Endothelial cell of umbilical vein (primary cell): Measurements from ENCODE around the gene SLC35F3. TPM values are rescaled to one million over a fixed set of nuclear protein-coding genes. Genes with fewer than 3 reads are reported as not detected.

ENCODE experiments used
- BruUV-seq: library from RNA; stranded (reverse); fragments of 400-500 nt; replicated peaks from 2 replicates; lab custom pipeline; 2021; lab: Mats Ljungman, UMichigan
- CTCF ChIA-PET: fragments of 300-600, 350-600 bp; sonication (Branson Sonifier 250); formaldehyde crosslinking; loops from one replicate; lab custom pipeline; 2021; ENCODE audit warnings: antibody characterized with exemption, inconsistent platforms; lab: Charles Lee
- POLR2A ChIA-PET: fragments of 300-600, 350-600 bp; sonication (Branson Sonifier 250); formaldehyde crosslinking; loops from one replicate; lab custom pipeline; 2021; ENCODE audit warnings: antibody characterized with exemption, inconsistent platforms; lab: Charles Lee
- DNase-seq: peaks from one replicate; pipeline ENCODE4 v3.0.0-alpha.2; 2011; ENCODE audit warnings: low read depth, low spot score
- FAIRE-seq: peaks from 2 replicates; lab custom pipeline; 2011; peaks lifted over from hg19 to GRCh38; lab: Jason Lieb, UNC
- H2AFZ ChIP-seq: 2 replicates; pipeline ENCODE4 v1.6.0; 2012; ENCODE audit warnings: low read depth, low read length, control low read depth, inconsistent platforms
- H3K27ac ChIP-seq: 2 replicates; pipeline ENCODE4 v1.5.1; 2011; ENCODE audit warnings: low read depth, mild to moderate bottlenecking, control low read depth, low read length, moderate library complexity; ENCODE audit not compliant: insufficient read depth
- H3K27me3 ChIP-seq, 2 experiments: 2 replicates each; pipeline versions ENCODE4 v1.6.0 to v1.6.1; 2011; ENCODE audit warnings: low read length in 2 of 2, mixed read lengths in 1 of 2; ENCODE audit not compliant: control insufficient read depth in 2 of 2, insufficient read depth in 2 of 2
- H3K36me3 ChIP-seq, 2 experiments: 2 replicates in 1 of 2; 3 replicates in 1 of 2; pipeline ENCODE4 v1.5.1; 2011; ENCODE audit warnings: low read length in 2 of 2, mild to moderate bottlenecking in 1 of 2, moderate library complexity in 1 of 2; ENCODE audit not compliant: control insufficient read depth in 2 of 2, insufficient read depth in 2 of 2; ENCODE audit errors: extremely low read depth in 1 of 2
- H3K4me1 ChIP-seq: 3 replicates; pipeline ENCODE4 v1.5.1; 2011; ENCODE audit warnings: mild to moderate bottlenecking, low read length; ENCODE audit not compliant: control insufficient read depth, insufficient read depth; ENCODE audit errors: extremely low read depth
- H3K4me2 ChIP-seq: 2 replicates; pipeline ENCODE4 v1.6.1; 2011; ENCODE audit warnings: low read length, control low read depth, mixed read lengths; ENCODE audit not compliant: insufficient read depth
- H3K4me3 ChIP-seq, 3 experiments: fragments of 200-600 bp in 1 of 3; sonication (generic), shearing (Covaris generic) in 1 of 3; replicated peaks in 1 of 3; 2 replicates each; pipeline ENCODE4 v1.5.1; 2011 to 2016; ENCODE audit warnings: control low read depth in 3 of 3, low read length in 3 of 3, mild to moderate bottlenecking in 2 of 3, inconsistent platforms in 1 of 3, low read depth in 1 of 3, moderate library complexity in 1 of 3; ENCODE audit not compliant: insufficient read depth in 1 of 3
- H3K79me2 ChIP-seq: 2 replicates; pipeline ENCODE4 v1.6.0; 2012; ENCODE audit warnings: low read length, inconsistent platforms; ENCODE audit not compliant: control insufficient read depth, insufficient read depth
- H3K9ac ChIP-seq: replicated peaks from 2 replicates; pipeline ENCODE3; 2011; ENCODE audit warnings: low read length, control low read depth; ENCODE audit not compliant: insufficient read depth; ENCODE audit errors: extremely low read depth
- H3K9me1 ChIP-seq: replicated peaks from 3 replicates; pipeline ENCODE4 v1.6.0; 2011; ENCODE audit warnings: mild to moderate bottlenecking, low read length; ENCODE audit not compliant: control insufficient read depth, insufficient read depth; ENCODE audit errors: extremely low read depth
- H3K9me3 ChIP-seq: replicated peaks from 2 replicates; pipeline ENCODE4 v1.5.1; 2012; ENCODE audit warnings: low read length, inconsistent platforms; ENCODE audit not compliant: control insufficient read depth, insufficient read depth
- H4K20me1 ChIP-seq: replicated peaks from 2 replicates; pipeline ENCODE3; 2011; ENCODE audit warnings: mild to moderate bottlenecking, low read length; ENCODE audit not compliant: control insufficient read depth, insufficient read depth; ENCODE audit errors: extremely low read depth
- CTCF ChIP-seq, 2 donors: IDR thresholded peaks; 1 replicate in 1 of 2; 2 replicates in 1 of 2; pipeline ENCODE4 v1.5.1; 2011; ENCODE audit warnings: low read length in 2 of 2, mild to moderate bottlenecking in 2 of 2, moderate library complexity in 2 of 2, control low read depth in 1 of 2, inconsistent platforms in 1 of 2, low read depth in 1 of 2; ENCODE audit not compliant: insufficient read depth in 1 of 2; ENCODE audit errors: extremely low read depth in 1 of 2
- EZH2 ChIP-seq: IDR thresholded peaks from 2 replicates; pipeline ENCODE4 v1.6.1; 2012; ENCODE audit warnings: borderline replicate concordance, low read depth, mild to moderate bottlenecking, moderate library complexity, low read length, inconsistent platforms; ENCODE audit not compliant: severe bottlenecking
- FOS ChIP-seq: IDR thresholded peaks from 2 replicates; pipeline ENCODE4 v1.6.1; 2011; ENCODE audit warnings: mild to moderate bottlenecking, low read length, moderate library complexity, borderline replicate concordance; ENCODE audit not compliant: insufficient read depth
- GATA2 ChIP-seq: IDR thresholded peaks from 2 replicates; pipeline ENCODE4 v1.7.0; 2011; ENCODE audit warnings: low read depth, mild to moderate bottlenecking, moderate library complexity, mixed read lengths, low read length; ENCODE audit not compliant: insufficient read length, insufficient read depth
- JUN ChIP-seq: IDR thresholded peaks from 2 replicates; pipeline ENCODE4 v1.6.1; 2011; ENCODE audit warnings: borderline replicate concordance, low read depth; ENCODE audit not compliant: insufficient read length, insufficient read depth
- MAX ChIP-seq: IDR thresholded peaks from 2 replicates; pipeline ENCODE4 v1.6.1; 2011; ENCODE audit not compliant: insufficient read depth, insufficient read length
- MYC ChIP-seq: IDR thresholded peaks from one replicate; pipeline ENCODE4 v1.6.1; 2011; ENCODE audit warnings: mild to moderate bottlenecking, low read depth, low read length
- POLR2A ChIP-seq: IDR thresholded peaks from 2 replicates; pipeline ENCODE4 v1.6.1; 2012; ENCODE audit warnings: low read depth, mild to moderate bottlenecking, control low read depth, low read length
- POLR2AphosphoS5 ChIP-seq: IDR thresholded peaks from 2 replicates; pipeline ENCODE4 v1.6.1; 2012; ENCODE audit warnings: low read depth, mild to moderate bottlenecking, control low read depth, low read length, moderate library complexity; ENCODE audit not compliant: insufficient read depth
- dilution Hi-C: fragments of 300-500 bp; cut with MboI; formaldehyde crosslinking; loops from one replicate; pipeline ENCODE4 v1.15.0; 2019; ENCODE audit warnings: low sequenced_read_pairs; ENCODE audit not compliant: extremely low pct_ligation_motif_present
- intact Hi-C: fragments of 100-400 bp; cut with micrococcal nuclease; formaldehyde crosslinking; loops from one replicate; pipeline ENCODE4 v1.10.0; 2022
- polyA plus RNA-seq, 4 experiments: library from polyadenylated mRNA; depleted of rRNA in 3 of 4; stranded (reverse) in 3 of 4; unstranded in 1 of 4; fragments of >200 nt; gene quantifications; 2 replicates each; pipeline versions ENCODE4 v1.2.1 to v1.2.3, GENCODE V29; 2011 to 2012; ENCODE audit warnings: missing spikeins in 1 of 4
- total RNA-seq: library from RNA; stranded (reverse); gene quantifications from 2 replicates; pipeline ENCODE4 v1.2.3, GENCODE V29; 2021

Gene SLC35F3
- total and polyA plus RNA-seq, 2 donors (not counting 3 experiments of a cell fraction or from before 2014, with no cell fraction given) = not detected

- H4K20me1 ChIP-seq = no peaks in the 10 kb centered on the region
- H2AFZ ChIP-seq = no peak overlapping the region
- H3K4me2 ChIP-seq = no peak overlapping the region
- BruUV-seq = no TSS peak
- no peaks in the 10 kb centered on the region for H3K9me1 ChIP-seq
- no peak overlapping the region for H3K4me3 ChIP-seq
- no peak overlapping the region for H3K9ac ChIP-seq
- ChIA-PET POLR2A (no interaction called here), CTCF (no interaction called here)
- no peaks in the 10 kb centered on the region for H3K27me3 ChIP-seq
- no peak for TF ChIP-seq FOS
- dilution Hi-C loops (no loop called here), intact Hi-C loops (no loop called here)
- H3K36me3 ChIP-seq = no peaks in the 10 kb centered on the region
- H3K9me3 ChIP-seq = peaks cover 2% of the 10 kb centered on the region
- H3K27ac ChIP-seq = no peak overlapping the region
- no peak for FAIRE-seq
- no peak for DNase-seq
- H3K4me1 ChIP-seq = no peaks in the 10 kb centered on the region
- H3K79me2 ChIP-seq = no peaks in the 10 kb centered on the region
Observed at GRCh38 chr1:233998891-233999290, 94.4 kb downstream of the SLC35F3 start.

GRCh38 chr1:234000557-234001041, 96.1 kb downstream of the SLC35F3 start:
- Histone ChIP-seq H3K4me2 (no peak overlapping the region), H4K20me1 (no peaks in the 10 kb centered on the region), H3K9me1 (no peaks in the 10 kb centered on the region), H3K27me3 (no peaks in the 10 kb centered on the region), H3K79me2 (no peaks in the 10 kb centered on the region), H3K4me1 (no peaks in the 10 kb centered on the region), H3K27ac (no peak overlapping the region), H3K4me3 (no peak overlapping the region), H3K9ac (no peak overlapping the region), H3K36me3 (no peaks in the 10 kb centered on the region), H2AFZ (no peak overlapping the region), H3K9me3 (no peaks in the 10 kb centered on the region)
- ChIA-PET POLR2A (no interaction called here), CTCF (no interaction called here)
- intact Hi-C loops = no loop called here
- dilution Hi-C loops = no loop called here
- no TSS peak for BruUV-seq
- DNase-seq = no peak
- no peak for TF ChIP-seq CTCF (IDR thresholded peaks at IDR 0.05; ENCODE audit: extremely low read depth in 1 of 2, insufficient read depth in 1 of 2, low read depth in 1 of 2, low read length in 2 of 2)
- TF ChIP-seq GATA2 = no peak
- TF ChIP-seq MAX = no peak
- no peak for TF ChIP-seq JUN
- TF ChIP-seq MYC = no peak
- no peak for TF ChIP-seq POLR2A
- TF ChIP-seq EZH2 = no peak
- no peak for TF ChIP-seq FOS
- TF ChIP-seq POLR2AphosphoS5 = no peak
- FAIRE-seq = no peak
